ENCODE results near the gene IL18R1.

Gene IL18R1

GRCh38 chr2:102392942-102393341 lies 37.3 kb downstream of the IL18R1 start:
- DNase-seq, result no peak

- no peak for DNase-seq
Measured at GRCh38 chr2:102396012-102396411, 40.4 kb downstream of the IL18R1 start.

- no peak for DNase-seq
Measured at GRCh38 chr2:102397209-102397608, 41.6 kb downstream of the IL18R1 start.

GRCh38 chr2:102399499-102400141 lies 44.0 kb downstream of the IL18R1 start:
- no peak for DNase-seq

GRCh38 chr2:102401456-102401855 lies 45.9 kb downstream of the IL18R1 start:
- DNase-seq, result no peak

- no peak for DNase-seq
Measured at GRCh38 chr2:102401865-102402264, 46.3 kb downstream of the IL18R1 start.

- no peak for DNase-seq
Measured at GRCh38 chr2:102410952-102411351, 55.4 kb downstream of the IL18R1 start.

- DNase-seq, result no peak
Measured at GRCh38 chr2:102412199-102412598, 56.6 kb downstream of the IL18R1 start.

GRCh38 chr2:102417946-102418345 lies 62.4 kb downstream of the IL18R1 start:
- DNase-seq, result no peak

- DNase-seq, result no peak
Measured at GRCh38 chr2:102418421-102418961, 62.9 kb downstream of the IL18R1 start.

GRCh38 chr2:102420290-102420689 lies 64.7 kb downstream of the IL18R1 start:
- no peak for DNase-seq

GRCh38 chr2:102421890-102422759 lies 66.5 kb downstream of the IL18R1 start:
- DNase-seq, result no peak

- no peak for DNase-seq
Measured at GRCh38 chr2:102422910-102423309, 67.3 kb downstream of the IL18R1 start, which contains the start of gene IL18RAP. Gene IL18RAP, plus strand, starts transcription at chr2:102423160. Its CDS starts 118 bp downstream, at chr2:102423278.

GRCh38 chr2:102423368-102423767 lies 67.8 kb downstream of the IL18R1 start:
- DNase-seq, result no peak

- no peak for DNase-seq
Measured at GRCh38 chr2:102424754-102425153, 69.2 kb downstream of the IL18R1 start.

- no peak for DNase-seq
Measured at GRCh38 chr2:102425441-102426132, 70.0 kb downstream of the IL18R1 start.

- DNase-seq, result no peak
Measured at GRCh38 chr2:102427249-102427648, 71.7 kb downstream of the IL18R1 start.

- no peak for DNase-seq
Measured at GRCh38 chr2:102428573-102428972, 73.0 kb downstream of the IL18R1 start.

- DNase-seq, result no peak
Measured at GRCh38 chr2:102432386-102432785, 76.8 kb downstream of the IL18R1 start.

- no peak for DNase-seq
Measured at GRCh38 chr2:102433973-102434654, 78.5 kb downstream of the IL18R1 start.

- DNase-seq, result no peak
Measured at GRCh38 chr2:102434655-102435381, 79.2 kb downstream of the IL18R1 start.

GRCh38 chr2:102435741-102436140 lies 80.1 kb downstream of the IL18R1 start:
- no peak for DNase-seq

Data from activated CD4-positive, alpha-beta T cell treated with anti-CD3 and anti-CD28 coated beads for 48 hours (primary cell).